PC-9 (cell line): Measurements from ENCODE around the gene CUL3.

Experiments used
- CTCF ChIP-seq: fragments of 200-600 bp; sonication (generic); conservative IDR thresholded peaks from 2 replicates; pipeline ENCODE4 v1.6.1; 2017; ENCODE audit warnings: mixed run types, antibody characterized with exemption, mild to moderate bottlenecking, moderate library complexity
- EZH2 ChIP-seq: fragments of 200-600 bp; sonication (generic); IDR thresholded peaks from 2 replicates; pipeline ENCODE4 v1.8.0; 2017; ENCODE audit warnings: antibody characterized with exemption, low read depth

DNA sequence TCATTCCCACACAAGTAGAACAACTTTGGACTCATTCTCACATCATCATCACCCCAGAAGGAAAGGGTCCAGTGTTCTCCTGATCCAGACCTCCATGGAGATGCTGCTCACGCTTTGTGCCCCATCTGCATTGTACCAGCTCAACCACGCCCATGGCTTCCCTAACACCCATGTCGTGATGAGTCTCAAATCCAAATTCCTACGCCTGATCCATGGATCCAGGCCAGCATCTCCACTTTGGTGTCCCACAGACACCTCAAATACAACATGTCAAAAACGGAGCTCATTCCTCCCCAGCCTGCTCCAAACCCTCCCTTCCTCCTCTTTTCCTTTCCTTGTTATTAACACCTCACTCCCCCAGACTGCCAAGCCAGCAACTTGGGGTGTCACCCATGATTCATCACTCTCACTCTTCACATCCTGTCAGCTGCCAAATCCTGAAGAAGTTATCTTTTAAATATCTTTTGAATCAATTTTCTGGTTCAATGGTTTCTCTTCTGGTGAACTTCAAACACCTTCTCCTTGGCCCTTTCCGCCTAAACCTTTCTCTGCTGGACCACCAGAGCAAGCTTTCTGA lies 153.1 kb downstream of the CUL3 start:
- TF ChIP-seq CTCF (no peak), EZH2 (no peak)
